Sigmoid colon (tissue), 7 donors: ENCODE results near the gene TAF13. TPM values are rescaled to one million over a fixed set of nuclear protein-coding genes. Genes with fewer than 3 reads are reported as not detected.

Experiments
- DNase-seq: peaks from one replicate; pipeline ENCODE4 v3.0.0-alpha.2; 2019
- H3K27ac ChIP-seq, 4 donors: fragments of 200-600 bp; sonication (generic); one replicate each; pipeline ENCODE4 v1.5.1; 2016 to 2019; ENCODE audit warnings: mild to moderate bottlenecking in 1 of 4
- H3K27me3 ChIP-seq, 3 donors: fragments of 200-600 bp; sonication (generic); one replicate each; pipeline ENCODE4 v1.5.1; 2019; ENCODE audit warnings: mild to moderate bottlenecking in 1 of 3
- H3K36me3 ChIP-seq, 4 donors: fragments of 200-600 bp; sonication (generic); one replicate each; pipeline ENCODE4 v1.5.1; 2016 to 2019
- H3K4me1 ChIP-seq, 4 donors: fragments of 200-600 bp; sonication (generic); one replicate each; pipeline ENCODE4 v1.5.1; 2017 to 2019
- H3K4me3 ChIP-seq, 4 donors: fragments of 200-600 bp; sonication (generic); one replicate each; pipeline ENCODE4 v1.5.1; 2017 to 2019; ENCODE audit warnings: mild to moderate bottlenecking in 2 of 4, moderate library complexity in 1 of 4
- H3K9me3 ChIP-seq, 4 donors: fragments of 200-600 bp in 3 of 4; sonication (generic) in 3 of 4; one replicate each; pipeline versions ENCODE4 v1.5.1 to v1.6.1; 2013 to 2019
- EP300 ChIP-seq, 4 donors: sonication (generic); formaldehyde crosslinking; IDR thresholded peaks; one replicate each; pipeline ENCODE4 v1.6.1; 2017; ENCODE audit warnings: antibody characterized with exemption in 4 of 4
- POLR2A ChIP-seq, 2 donors: fragments of 450-650 bp; IDR thresholded peaks; one replicate each; pipeline ENCODE4 v1.6.1; 2016; ENCODE audit warnings: antibody characterized with exemption in 2 of 2, mild to moderate bottlenecking in 2 of 2, moderate library complexity in 2 of 2
- POLR2AphosphoS5 ChIP-seq, 4 donors: sonication (generic); formaldehyde crosslinking; IDR thresholded peaks; one replicate each; pipeline ENCODE4 v1.6.1; 2017; ENCODE audit warnings: antibody characterized with exemption in 4 of 4
- WGBS, 2 donors: extraction: QIAGEN DNeasy Blood & Tissue Kit; methylation state at CpG; one replicate each; pipeline ENCODE4 v1.1.7; 2013; 5-methylcytosine and 5-hydroxymethylcytosine counted together
- intact Hi-C: fragments of 100-400 bp; cut with DNase I; formaldehyde crosslinking; loops from one replicate; pipeline ENCODE4 v1.15.1; 2023
- polyA plus RNA-seq, 3 donors: library from polyadenylated mRNA; stranded (reverse); fragments of 200-250 nt; gene quantifications; one replicate each; pipeline ENCODE4 v1.2.3, GENCODE V29; 2013
- total RNA-seq, 4 donors: library from RNA; depleted of rRNA; stranded (reverse); fragments of >200 nt; gene quantifications; one replicate each; pipeline ENCODE4 v1.1.0, GENCODE V29; 2016
- TF ChIP-seq, protein P1 (sequence below), 4 experiments: fragments of 450-650 bp in 3 of 4; fragments of 200-600 bp in 1 of 4; IDR thresholded peaks; one replicate each; pipeline ENCODE4 v1.5.1; 2016 to 2019; ENCODE audit warnings: antibody characterized with exemption in 4 of 4, mild to moderate bottlenecking in 3 of 4, moderate library complexity in 2 of 4
- donor health status: healthy with polysubstance abuse.
- donor health status: Bipolar disorder and iron deficiency.
- donor health status: healthy.

The TAF13 gene
- total and polyA plus RNA-seq, 7 donors = 19.9 to 78.8 (median 40.2) TPM

DNA sequence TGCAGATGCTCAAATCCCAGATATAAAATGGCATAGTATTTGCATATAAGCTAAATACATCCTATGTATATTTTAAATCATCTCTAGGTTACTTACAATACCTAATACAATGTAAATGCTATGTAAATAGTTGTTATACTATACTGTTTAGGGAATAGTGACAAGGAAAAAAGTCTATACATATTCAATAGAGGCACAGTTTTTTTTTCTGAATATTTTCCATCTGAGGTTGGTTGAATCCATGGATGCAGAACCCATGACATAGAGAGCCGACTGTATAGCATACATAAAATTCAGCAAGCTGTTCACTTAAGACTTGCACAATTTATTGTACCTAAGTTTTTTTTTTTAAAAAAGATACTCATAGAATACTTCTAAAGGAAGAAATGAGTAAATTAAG is 6.5 kb downstream of the TAF13 start:
- H3K36me3 ChIP-seq = peaks cover 0 to 53% (median 15%) of the 10 kb centered on the region in 4 donors
- WGBS, 2 donors = 78 to 98% methylated on average over 1 of the region's 1 CpG
- intact Hi-C loops = no loop called here

DNA sequence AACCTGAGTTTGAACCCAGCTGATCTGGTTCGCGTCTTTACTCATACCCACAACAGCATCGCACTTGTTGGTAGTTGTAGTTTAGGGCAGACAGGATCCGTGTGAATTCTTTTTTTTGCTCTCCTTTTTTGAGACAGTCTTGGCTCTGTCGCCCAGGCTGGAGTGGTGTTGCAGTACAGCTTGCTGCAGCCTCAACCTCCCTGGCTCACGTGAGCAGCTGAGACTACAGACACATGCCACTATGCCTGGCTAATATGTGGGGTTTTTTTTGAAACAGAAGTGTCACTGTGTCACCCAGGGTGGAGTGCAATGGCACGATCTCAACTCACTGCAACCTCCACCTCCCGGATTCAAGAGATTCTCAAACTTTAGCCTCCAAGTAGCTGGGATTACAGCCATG is 7.9 kb downstream of the TAF13 start:
- Histone ChIP-seq H3K4me1 (no peaks in the 10 kb centered on the region), H3K27me3 (no peaks in the 10 kb centered on the region), H3K36me3 (peaks cover 0 to 63% (median 19%) of the 10 kb centered on the region in 4 donors), H3K4me3 (no peak overlapping the region), H3K9me3 (no peaks in the 10 kb centered on the region), H3K27ac (no peak overlapping the region)
- WGBS, 2 donors = 86 to 87% methylated on average over 8 of the region's 8 CpGs
- no peak for DNase-seq
- intact Hi-C loops = no loop called here
- TF ChIP-seq POLR2AphosphoS5 (IDR thresholded peaks at IDR 0.05) = no peak
- no peak for TF ChIP-seq POLR2A (IDR thresholded peaks at IDR 0.05)
- TF ChIP-seq, protein P1, sequence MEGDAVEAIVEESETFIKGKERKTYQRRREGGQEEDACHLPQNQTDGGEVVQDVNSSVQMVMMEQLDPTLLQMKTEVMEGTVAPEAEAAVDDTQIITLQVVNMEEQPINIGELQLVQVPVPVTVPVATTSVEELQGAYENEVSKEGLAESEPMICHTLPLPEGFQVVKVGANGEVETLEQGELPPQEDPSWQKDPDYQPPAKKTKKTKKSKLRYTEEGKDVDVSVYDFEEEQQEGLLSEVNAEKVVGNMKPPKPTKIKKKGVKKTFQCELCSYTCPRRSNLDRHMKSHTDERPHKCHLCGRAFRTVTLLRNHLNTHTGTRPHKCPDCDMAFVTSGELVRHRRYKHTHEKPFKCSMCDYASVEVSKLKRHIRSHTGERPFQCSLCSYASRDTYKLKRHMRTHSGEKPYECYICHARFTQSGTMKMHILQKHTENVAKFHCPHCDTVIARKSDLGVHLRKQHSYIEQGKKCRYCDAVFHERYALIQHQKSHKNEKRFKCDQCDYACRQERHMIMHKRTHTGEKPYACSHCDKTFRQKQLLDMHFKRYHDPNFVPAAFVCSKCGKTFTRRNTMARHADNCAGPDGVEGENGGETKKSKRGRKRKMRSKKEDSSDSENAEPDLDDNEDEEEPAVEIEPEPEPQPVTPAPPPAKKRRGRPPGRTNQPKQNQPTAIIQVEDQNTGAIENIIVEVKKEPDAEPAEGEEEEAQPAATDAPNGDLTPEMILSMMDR (IDR thresholded peaks at IDR 0.05) = no peak
- TF ChIP-seq EP300 (IDR thresholded peaks at IDR 0.05) = no peak

More for the DNA sequence above, 6.5 kb downstream of the TAF13 start:
- DNase-seq = no peak
- Histone ChIP-seq H3K27me3 (no peaks in the 10 kb centered on the region), H3K4me1 (peaks cover 0 to under 1% (median under 1%) of the 10 kb centered on the region in 4 donors), H3K4me3 (no peak overlapping the region), H3K9me3 (no peaks in the 10 kb centered on the region), H3K27ac (no peak overlapping the region)
- TF ChIP-seq, protein P1 (IDR thresholded peaks at IDR 0.05) = no peak
- TF ChIP-seq EP300 (IDR thresholded peaks at IDR 0.05) (no peak), POLR2A (IDR thresholded peaks at IDR 0.05) (no peak), POLR2AphosphoS5 (IDR thresholded peaks at IDR 0.05) (no peak)

DNA sequence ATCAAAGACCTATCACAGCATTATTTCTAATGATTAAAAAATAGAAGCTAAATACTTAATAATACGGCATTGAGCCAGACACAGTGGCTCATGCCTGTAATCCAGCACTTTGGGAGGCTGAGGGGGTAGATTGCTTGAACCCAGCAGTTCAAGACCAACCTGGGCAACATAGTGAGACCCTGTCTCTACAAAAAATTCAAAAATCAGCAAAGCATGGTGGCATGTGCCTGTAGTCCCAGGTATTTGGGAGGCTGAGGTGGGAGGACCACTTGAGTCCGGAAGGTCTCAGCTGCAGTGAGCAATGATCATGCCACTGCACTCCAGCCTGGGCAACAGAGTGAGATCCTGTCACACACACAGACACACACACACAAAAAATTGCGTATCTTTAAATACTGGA is 10.7 kb downstream of the TAF13 start:
- peaks cover 0 to 62% (median 14%) of the 10 kb centered on the region in 4 donors for H3K36me3 ChIP-seq
- intact Hi-C loops = no loop called here
- no peaks in the 10 kb centered on the region for H3K4me1 ChIP-seq
- no peak overlapping the region for H3K4me3 ChIP-seq
- no peaks in the 10 kb centered on the region for H3K9me3 ChIP-seq
- 96 to 97% methylated on average over 3 of the region's 3 CpGs for WGBS, 2 donors
- H3K27me3 ChIP-seq = no peaks in the 10 kb centered on the region
- no peak overlapping the region for H3K27ac ChIP-seq
- no peak for DNase-seq
- TF ChIP-seq POLR2AphosphoS5 (IDR thresholded peaks at IDR 0.05) (no peak), EP300 (IDR thresholded peaks at IDR 0.05) (no peak), POLR2A (IDR thresholded peaks at IDR 0.05) (no peak)
- TF ChIP-seq, protein P1 (IDR thresholded peaks at IDR 0.05) = no peak

DNA sequence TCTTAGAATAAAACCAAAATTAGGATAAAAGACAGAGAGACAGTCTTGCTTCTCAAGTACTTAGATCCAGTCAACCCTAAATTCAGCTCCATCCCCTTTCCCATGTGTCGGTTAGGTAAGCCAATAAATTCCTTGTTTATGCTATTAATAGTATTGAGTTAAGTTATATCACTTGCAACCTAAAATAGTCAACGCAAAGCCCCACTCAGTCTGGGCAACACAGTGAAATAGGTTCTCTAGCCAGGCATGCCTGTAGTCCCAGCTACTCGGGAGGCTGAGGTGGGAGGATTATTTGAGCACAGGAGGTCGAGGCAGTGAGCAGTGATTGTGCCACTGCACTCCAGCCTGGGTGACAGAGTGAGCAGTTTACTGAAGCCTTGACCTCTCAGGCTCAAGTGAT is 14.6 kb downstream of the TAF13 start:
- TF ChIP-seq, protein P1 (IDR thresholded peaks at IDR 0.05) = no peak
- TF ChIP-seq EP300 (IDR thresholded peaks at IDR 0.05) = no peak
- TF ChIP-seq POLR2A (IDR thresholded peaks at IDR 0.05) = no peak
- no peak for TF ChIP-seq POLR2AphosphoS5 (IDR thresholded peaks at IDR 0.05)
- H3K4me1 ChIP-seq = no peaks in the 10 kb centered on the region
- H3K4me3 ChIP-seq = no peak overlapping the region
- H3K36me3 ChIP-seq = peaks cover 0 to 41% (median 12%) of the 10 kb centered on the region in 4 donors
- no peak overlapping the region for H3K27ac ChIP-seq
- DNase-seq = no peak
- intact Hi-C loops = no loop called here
- WGBS, 2 donors = 91 to 92% methylated on average over 4 of the region's 4 CpGs
- H3K27me3 ChIP-seq = no peaks in the 10 kb centered on the region
- no peaks in the 10 kb centered on the region for H3K9me3 ChIP-seq

DNA sequence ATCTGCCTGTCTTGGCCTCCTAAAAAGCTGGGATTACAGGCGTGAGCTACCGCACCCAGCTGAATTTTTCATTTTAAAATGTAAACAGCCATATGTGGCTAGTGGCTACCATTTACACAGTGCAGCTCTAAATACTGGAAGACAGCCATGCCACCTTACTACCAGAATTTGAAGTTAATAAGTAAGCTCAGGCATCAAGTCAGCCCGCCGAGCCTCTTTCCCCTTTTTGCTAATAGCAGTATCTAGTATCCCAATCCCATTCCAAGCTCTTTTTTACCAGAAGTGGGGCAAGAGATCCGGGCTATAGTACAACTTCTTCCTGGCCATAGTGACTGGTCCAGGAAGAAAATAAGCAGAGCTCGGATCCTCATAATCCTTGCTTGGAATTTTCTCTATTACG is 15.1 kb downstream of the TAF13 start:
- H3K9me3 ChIP-seq = no peaks in the 10 kb centered on the region
- H3K4me3 ChIP-seq = no peak overlapping the region
- no peak for DNase-seq
- TF ChIP-seq EP300 (IDR thresholded peaks at IDR 0.05) = no peak
- no peak for TF ChIP-seq POLR2AphosphoS5 (IDR thresholded peaks at IDR 0.05)
- no peak for TF ChIP-seq POLR2A (IDR thresholded peaks at IDR 0.05)
- TF ChIP-seq, protein P1 (IDR thresholded peaks at IDR 0.05) = no peak
- 34 to 72% methylated on average over 7 of the region's 7 CpGs for WGBS, 2 donors
- peaks cover 0 to 36% (median 12%) of the 10 kb centered on the region in 4 donors for H3K36me3 ChIP-seq
- H3K27ac ChIP-seq = no peak overlapping the region
- H3K4me1 ChIP-seq = no peaks in the 10 kb centered on the region
- intact Hi-C loops = no loop called here
- no peaks in the 10 kb centered on the region for H3K27me3 ChIP-seq
